RPMI8226 (cell line): ENCODE measurements around the gene TBPL1.

Experiments
- DNase-seq: peaks from one replicate; pipeline ENCODE4 v3.0.0-alpha.2; 2015

The TBPL1 gene

GRCh38 chr6:134010974-134011373 is 58.0 kb downstream of the TBPL1 start:
- DNase-seq, result peak; percentile 33

- DNase-seq, result no peak
These were observed 61.6 kb downstream of the TBPL1 start for GRCh38 chr6:134014588-134015137.

- DNase-seq, result peak; percentile 45
These were observed 62.9 kb downstream of the TBPL1 start for GRCh38 chr6:134015719-134016557.

GRCh38 chr6:134016558-134016814 is 63.5 kb downstream of the TBPL1 start:
- DNase-seq, result no peak

GRCh38 chr6:134020071-134020470 is 67.0 kb downstream of the TBPL1 start:
- no peak for DNase-seq

GRCh38 chr6:134020543-134020942 is 67.5 kb downstream of the TBPL1 start:
- no peak for DNase-seq

GRCh38 chr6:134020968-134021367 is 67.9 kb downstream of the TBPL1 start:
- DNase-seq, result no peak

GRCh38 chr6:134021396-134022122 is 68.5 kb downstream of the TBPL1 start:
- no peak for DNase-seq

GRCh38 chr6:134022650-134023049 is 69.6 kb downstream of the TBPL1 start:
- no peak for DNase-seq

GRCh38 chr6:134026597-134026996 is 73.6 kb downstream of the TBPL1 start:
- no peak for DNase-seq

- DNase-seq, result no peak
These were observed 75.4 kb downstream of the TBPL1 start for GRCh38 chr6:134028438-134028837.

- peak; percentile 15 for DNase-seq
These were observed 76.8 kb downstream of the TBPL1 start for GRCh38 chr6:134029495-134030455.

GRCh38 chr6:134031696-134032255 is 78.8 kb downstream of the TBPL1 start:
- DNase-seq, result peak; percentile 66

GRCh38 chr6:134034478-134034877 is 81.5 kb downstream of the TBPL1 start:
- no peak for DNase-seq

GRCh38 chr6:134034961-134035822 is 82.2 kb downstream of the TBPL1 start:
- no peak for DNase-seq

- DNase-seq, result peak; percentile 88
These were observed 82.8 kb downstream of the TBPL1 start for GRCh38 chr6:134035823-134036296.

GRCh38 chr6:134039116-134039515 is 86.1 kb downstream of the TBPL1 start:
- DNase-seq, result no peak
